ENCODE data around the gene ARHGEF12.

The ARHGEF12 gene

GRCh38 chr11:120305286-120305685 is 30.9 kb upstream of the ARHGEF12 start:
- H3K27ac ChIP-seq = no peak overlapping the region
- TF ChIP-seq CTCF (IDR thresholded peaks at IDR 0.05) = no peak
- no peak for TF ChIP-seq ZFX (IDR thresholded peaks at IDR 0.05; ENCODE audit: borderline replicate concordance)

GRCh38 chr11:120306519-120307242 is 29.5 kb upstream of the ARHGEF12 start:
- TF ChIP-seq CTCF (IDR thresholded peaks at IDR 0.05) (no peak), ZFX (IDR thresholded peaks at IDR 0.05; ENCODE audit: borderline replicate concordance) (no peak)

GRCh38 chr11:120307476-120307875 is 28.7 kb upstream of the ARHGEF12 start:
- TF ChIP-seq CTCF (IDR thresholded peaks at IDR 0.05) (no peak), ZFX (IDR thresholded peaks at IDR 0.05; ENCODE audit: borderline replicate concordance) (no peak)
- no peak overlapping the region for H3K27ac ChIP-seq

More at GRCh38 chr11:120306519-120307242, 29.5 kb upstream of the ARHGEF12 start:
- no peak overlapping the region for H3K27ac ChIP-seq

DNA sequence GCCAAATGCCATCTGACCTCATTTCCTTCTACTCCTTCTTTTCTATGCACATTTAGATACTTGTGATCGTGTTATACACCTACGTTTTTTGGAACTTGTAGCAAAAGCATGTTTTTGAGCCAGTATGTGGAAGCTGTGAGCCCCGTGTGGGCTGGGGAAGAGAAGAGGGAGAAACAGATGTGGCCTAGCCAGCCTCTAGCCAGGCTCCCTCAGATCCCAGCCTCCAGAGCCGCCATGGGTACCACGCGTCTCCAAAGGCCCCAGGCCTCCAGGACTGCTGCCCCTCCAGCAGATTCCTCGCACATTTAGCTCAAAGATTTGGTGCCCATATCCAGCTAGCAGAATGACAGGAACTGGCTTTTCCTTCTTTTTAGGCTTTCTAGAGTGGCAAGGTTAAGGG is 28.1 kb upstream of the ARHGEF12 start:
- no peak overlapping the region for H3K27ac ChIP-seq
- TF ChIP-seq ZFX (IDR thresholded peaks at IDR 0.05; ENCODE audit: borderline replicate concordance) (no peak), CTCF (IDR thresholded peaks at IDR 0.05) (no peak)

DNA sequence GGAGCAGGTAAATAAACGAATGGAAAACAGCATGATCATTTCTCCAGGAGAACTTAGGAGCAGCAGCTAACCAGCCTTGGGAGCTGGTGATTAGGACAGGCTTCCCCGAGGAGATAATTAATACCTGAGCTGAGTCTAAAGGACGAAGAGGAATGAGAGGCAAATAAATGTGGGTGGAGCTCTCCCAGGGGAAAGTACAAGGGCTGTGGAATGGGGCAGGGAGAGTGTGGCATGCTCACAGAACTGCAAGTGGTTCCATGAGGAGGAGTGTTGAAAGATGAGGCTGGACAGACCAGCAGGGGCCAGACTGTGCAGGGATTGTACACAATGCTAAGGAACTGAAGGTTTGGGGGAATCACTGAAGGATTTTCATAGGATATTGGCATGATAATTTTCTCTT is 25.3 kb upstream of the ARHGEF12 start:
- no peak overlapping the region for H3K27ac ChIP-seq
- TF ChIP-seq ZFX (IDR thresholded peaks at IDR 0.05; ENCODE audit: borderline replicate concordance) (no peak), CTCF (IDR thresholded peaks at IDR 0.05) (no peak)

GRCh38 chr11:120314861-120315260 is 21.4 kb upstream of the ARHGEF12 start:
- TF ChIP-seq ZFX (IDR thresholded peaks at IDR 0.05; ENCODE audit: borderline replicate concordance) = no peak
- TF ChIP-seq CTCF (IDR thresholded peaks at IDR 0.05) = no peak
- no peak overlapping the region for H3K27ac ChIP-seq

- H3K27ac ChIP-seq = peak overlapping the region; percentile 68
- TF ChIP-seq CTCF (IDR thresholded peaks at IDR 0.05) (no peak), ZFX (IDR thresholded peaks at IDR 0.05; ENCODE audit: borderline replicate concordance) (no peak)
Observed at GRCh38 chr11:120316880-120317688, 19.1 kb upstream of the ARHGEF12 start.

Measured in 22Rv1 (cell line).